GM18511 (cell line): ENCODE measurements around the gene KCNJ15.

Experiments used
- ATAC-seq: cut with Tn5 transposase; IDR thresholded peaks from one replicate; pipeline ENCODE4 v1.9.1; 2021; ENCODE audit warnings: mild to moderate bottlenecking, moderate library complexity; ENCODE audit not compliant: unreplicated experiment

The KCNJ15 gene

GRCh38 chr21:38267991-38268863, 11.4 kb downstream of the KCNJ15 start:
- ATAC-seq: peak; percentile 46

- peak; percentile 32 for ATAC-seq
Observed at GRCh38 chr21:38268864-38269575, 12.2 kb downstream of the KCNJ15 start.

GRCh38 chr21:38269576-38269936, 12.8 kb downstream of the KCNJ15 start:
- ATAC-seq: peak; percentile 79

- ATAC-seq: no peak
Observed at GRCh38 chr21:38272215-38272614, 15.4 kb downstream of the KCNJ15 start.

- ATAC-seq: no peak
Observed at GRCh38 chr21:38273745-38274542, 17.2 kb downstream of the KCNJ15 start.

- ATAC-seq: no peak
Observed at GRCh38 chr21:38277501-38278131, 20.8 kb downstream of the KCNJ15 start.

GRCh38 chr21:38280454-38280853, 23.7 kb downstream of the KCNJ15 start:
- ATAC-seq: no peak

- ATAC-seq: no peak
Observed at GRCh38 chr21:38280867-38281266, 24.1 kb downstream of the KCNJ15 start.

- no peak for ATAC-seq
Observed at GRCh38 chr21:38282921-38283320, 26.1 kb downstream of the KCNJ15 start.

GRCh38 chr21:38284216-38284615, 27.4 kb downstream of the KCNJ15 start:
- ATAC-seq: no peak

GRCh38 chr21:38286739-38287471, 30.1 kb downstream of the KCNJ15 start:
- no peak for ATAC-seq

GRCh38 chr21:38287476-38287875, 30.7 kb downstream of the KCNJ15 start:
- no peak for ATAC-seq

- no peak for ATAC-seq
Observed at GRCh38 chr21:38289705-38290485, 33.1 kb downstream of the KCNJ15 start.

GRCh38 chr21:38290809-38291208, 34.0 kb downstream of the KCNJ15 start:
- ATAC-seq: no peak

- no peak for ATAC-seq
Observed at GRCh38 chr21:38291874-38292273, 35.1 kb downstream of the KCNJ15 start.

- no peak for ATAC-seq
Observed at GRCh38 chr21:38293113-38293512, 36.3 kb downstream of the KCNJ15 start.

- no peak for ATAC-seq
Observed at GRCh38 chr21:38293765-38294164, 37.0 kb downstream of the KCNJ15 start.

GRCh38 chr21:38294609-38295008, 37.8 kb downstream of the KCNJ15 start:
- ATAC-seq: no peak

GRCh38 chr21:38295997-38296764, 39.4 kb downstream of the KCNJ15 start:
- ATAC-seq: no peak
